OCI-LY3 (cell line): ENCODE data around the gene ERC2.

Experiments used
- H2AFZ ChIP-seq: fragments of 200-600, 300-600 bp; shearing (Covaris generic); 2 replicates; pipeline ENCODE4 v1.6.0; 2014; ENCODE audit warnings: antibody characterized with exemption, low read depth, low read length
- H3K27ac ChIP-seq: fragments of 200-600, 300-600 bp; sonication (generic); 2 replicates; pipeline ENCODE4 v1.5.1; 2014; ENCODE audit warnings: mild to moderate bottlenecking, low read length, moderate library complexity, mixed read lengths
- H3K27me3 ChIP-seq: fragments of 200-600, 300-600 bp; sonication (generic); 2 replicates; pipeline ENCODE4 v1.6.1; 2014; ENCODE audit warnings: low read depth, low read length, mixed read lengths
- H3K36me3 ChIP-seq: fragments of 200-600, 300-600 bp; sonication (generic); replicated peaks from 2 replicates; pipeline ENCODE3; 2014; ENCODE audit warnings: low read depth, low read length, mixed read lengths
- H3K4me1 ChIP-seq: fragments of 300-600, 200-600 bp; sonication (generic); 2 replicates; pipeline ENCODE4 v1.6.1; 2014; ENCODE audit warnings: low read length, mixed read lengths
- H3K4me2 ChIP-seq: fragments of 200-600, 300-600 bp; sonication (generic); 2 replicates; pipeline ENCODE4 v1.6.1; 2014; ENCODE audit warnings: low read length, mixed read lengths
- H3K4me3 ChIP-seq: fragments of 300-600, 200-600 bp; sonication (generic); 2 replicates; pipeline ENCODE4 v1.5.1; 2014; ENCODE audit warnings: antibody characterized with exemption, mild to moderate bottlenecking, low read length, moderate library complexity
- H3K79me2 ChIP-seq: fragments of 300-600, 200-600 bp; shearing (Covaris generic); 2 replicates; pipeline ENCODE4 v1.6.1; 2014; ENCODE audit warnings: mild to moderate bottlenecking, low read length, mixed read lengths
- H3K9ac ChIP-seq: fragments of 300-600, 200-600 bp; shearing (Covaris generic); 2 replicates; pipeline ENCODE4 v1.6.0; 2014; ENCODE audit warnings: mild to moderate bottlenecking, low read length, moderate library complexity
- H3K9me3 ChIP-seq: fragments of 200-600, 300-600 bp; shearing (Covaris generic); 2 replicates; pipeline ENCODE4 v1.6.1; 2014; ENCODE audit warnings: low read length, mixed read lengths; ENCODE audit not compliant: insufficient read depth
- H4K20me1 ChIP-seq: fragments of 200-600, 300-600 bp; sonication (generic); 2 replicates; pipeline ENCODE4 v1.6.1; 2016; ENCODE audit warnings: low read length, mixed read lengths; ENCODE audit not compliant: insufficient read depth
- EZH2phosphoT487 ChIP-seq: fragments of 200-600 bp; shearing (Covaris generic); IDR thresholded peaks from 2 replicates; pipeline ENCODE4 v1.6.1; 2018; ENCODE audit warnings: antibody characterized with exemption, mixed run types, low read depth
- TF ChIP-seq, protein P1 (sequence below): fragments of 200-600, 300-600 bp; sonication (generic); IDR thresholded peaks from 2 replicates; pipeline ENCODE4 v1.5.1; 2014; ENCODE audit warnings: antibody characterized with exemption, low read length, low read depth

Gene ERC2

DNA sequence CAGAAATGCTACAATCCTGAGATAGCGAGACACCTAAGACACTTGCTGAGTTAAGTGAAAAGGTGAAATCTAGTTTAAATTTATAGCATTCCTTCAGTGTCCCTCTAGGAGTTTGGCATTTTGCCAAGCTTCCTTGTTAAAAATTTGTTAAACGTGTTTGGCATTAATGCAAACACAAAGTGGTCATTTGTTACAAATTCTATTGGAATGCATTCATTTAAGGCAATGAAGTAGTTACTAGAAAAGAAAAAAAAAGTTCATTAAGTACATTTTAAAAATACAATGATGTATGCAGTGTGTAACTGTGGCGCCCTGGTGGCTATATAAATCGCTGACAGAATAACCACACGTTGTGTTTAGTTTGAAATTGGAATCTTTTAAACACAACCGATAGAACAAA, 949.8 kb downstream of the ERC2 start:
- TF ChIP-seq EZH2phosphoT487, result no peak
- TF ChIP-seq, protein P1, sequence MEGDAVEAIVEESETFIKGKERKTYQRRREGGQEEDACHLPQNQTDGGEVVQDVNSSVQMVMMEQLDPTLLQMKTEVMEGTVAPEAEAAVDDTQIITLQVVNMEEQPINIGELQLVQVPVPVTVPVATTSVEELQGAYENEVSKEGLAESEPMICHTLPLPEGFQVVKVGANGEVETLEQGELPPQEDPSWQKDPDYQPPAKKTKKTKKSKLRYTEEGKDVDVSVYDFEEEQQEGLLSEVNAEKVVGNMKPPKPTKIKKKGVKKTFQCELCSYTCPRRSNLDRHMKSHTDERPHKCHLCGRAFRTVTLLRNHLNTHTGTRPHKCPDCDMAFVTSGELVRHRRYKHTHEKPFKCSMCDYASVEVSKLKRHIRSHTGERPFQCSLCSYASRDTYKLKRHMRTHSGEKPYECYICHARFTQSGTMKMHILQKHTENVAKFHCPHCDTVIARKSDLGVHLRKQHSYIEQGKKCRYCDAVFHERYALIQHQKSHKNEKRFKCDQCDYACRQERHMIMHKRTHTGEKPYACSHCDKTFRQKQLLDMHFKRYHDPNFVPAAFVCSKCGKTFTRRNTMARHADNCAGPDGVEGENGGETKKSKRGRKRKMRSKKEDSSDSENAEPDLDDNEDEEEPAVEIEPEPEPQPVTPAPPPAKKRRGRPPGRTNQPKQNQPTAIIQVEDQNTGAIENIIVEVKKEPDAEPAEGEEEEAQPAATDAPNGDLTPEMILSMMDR, result no peak
- H4K20me1 ChIP-seq, result no peaks in the 10 kb centered on the region
- no peaks in the 10 kb centered on the region for H3K9me3 ChIP-seq
- H3K27me3 ChIP-seq, result peaks cover 19% of the 10 kb centered on the region
- H3K4me1 ChIP-seq, result no peaks in the 10 kb centered on the region; the same call in 1 of the 2 replicates
- no peak overlapping the region for H2AFZ ChIP-seq
- no peaks in the 10 kb centered on the region for H3K36me3 ChIP-seq
- H3K79me2 ChIP-seq, result no peaks in the 10 kb centered on the region
- H3K27ac ChIP-seq, result no peak overlapping the region
- H3K4me2 ChIP-seq, result no peak overlapping the region
- H3K4me3 ChIP-seq, result no peak overlapping the region
- H3K9ac ChIP-seq, result no peak overlapping the region

DNA sequence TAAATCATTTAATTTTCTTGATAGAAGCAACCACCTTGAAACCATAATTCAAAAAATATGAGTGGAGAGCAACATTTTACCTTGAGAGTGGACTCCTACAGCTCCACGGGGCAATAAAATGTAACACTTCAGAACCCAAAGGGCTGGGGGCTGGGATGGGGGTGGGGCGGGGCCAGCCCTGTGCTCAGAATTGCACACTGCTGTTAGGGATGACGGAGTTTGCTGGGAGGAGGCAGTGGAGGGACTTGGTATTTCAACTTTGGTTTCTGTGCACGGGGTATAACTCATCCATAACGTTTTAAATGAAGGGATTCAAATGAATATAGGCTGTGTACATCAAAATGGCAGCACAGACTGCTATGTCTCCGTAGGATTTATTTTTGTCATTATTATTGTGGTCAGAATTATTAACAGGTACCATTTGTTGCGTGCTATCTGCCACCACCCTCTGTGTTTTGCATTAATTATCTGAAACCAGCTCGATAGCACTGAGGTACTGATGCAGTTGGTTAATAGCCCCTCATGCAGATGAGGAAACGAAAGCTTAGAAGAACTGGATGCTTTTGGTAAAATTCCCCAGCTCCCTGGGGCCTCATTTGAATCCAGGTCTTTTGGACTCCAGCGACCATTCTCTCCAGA, 951.8 kb downstream of the ERC2 start:
- Histone ChIP-seq H3K79me2 (no peaks in the 10 kb centered on the region), H3K9me3 (no peaks in the 10 kb centered on the region), H3K4me3 (no peak overlapping the region), H3K36me3 (no peaks in the 10 kb centered on the region), H3K4me2 (0 out of 2 replicates have a peak overlapping the region, but pooled peaks have one; percentile 10), H2AFZ (no peak overlapping the region), H3K27me3 (peaks cover 32% of the 10 kb centered on the region), H3K4me1 (no peaks in the 10 kb centered on the region; the same call in 1 of the 2 replicates), H3K27ac (no peak overlapping the region), H3K9ac (no peak overlapping the region), H4K20me1 (no peaks in the 10 kb centered on the region)
- no peak for TF ChIP-seq EZH2phosphoT487
- TF ChIP-seq, protein P1, result no peak

DNA sequence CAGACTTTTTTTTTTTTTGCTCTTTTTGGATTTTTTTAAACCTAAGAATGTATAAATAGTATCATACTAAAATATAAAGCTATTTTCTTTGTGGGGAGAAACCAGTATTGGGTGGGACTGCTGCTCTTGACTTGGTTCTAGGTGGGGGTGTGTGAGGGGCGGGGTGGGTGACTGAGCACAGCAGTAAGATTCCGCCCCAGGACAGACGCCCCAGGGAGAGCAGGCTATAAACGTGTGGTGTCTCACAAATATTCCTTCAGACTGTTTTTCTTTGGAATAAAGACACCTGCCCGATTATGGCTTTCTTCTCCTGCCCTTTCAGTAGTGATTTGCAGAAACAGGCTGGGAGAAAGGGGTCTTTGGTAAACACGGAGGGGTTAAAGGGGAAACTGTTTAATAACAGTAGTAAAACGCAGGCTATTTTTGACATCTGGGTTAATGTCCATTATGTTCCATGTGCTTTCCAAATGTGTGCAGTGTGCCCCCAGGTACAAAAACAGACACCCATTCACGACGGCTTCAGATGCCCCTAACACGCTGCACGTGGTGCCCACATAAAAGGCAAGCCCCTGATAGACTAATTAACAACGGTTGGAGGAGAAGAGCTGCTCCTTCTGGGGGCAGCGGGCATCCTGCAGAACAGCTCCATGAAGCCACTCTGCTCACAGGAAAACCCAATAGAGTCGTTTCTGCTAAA, 952.6 kb downstream of the ERC2 start:
- Histone ChIP-seq H3K4me3 (no peak overlapping the region), H2AFZ (no peak overlapping the region), H3K27ac (no peak overlapping the region), H3K27me3 (peaks cover 37% of the 10 kb centered on the region), H3K79me2 (no peaks in the 10 kb centered on the region), H3K36me3 (no peaks in the 10 kb centered on the region), H4K20me1 (no peaks in the 10 kb centered on the region), H3K9me3 (no peaks in the 10 kb centered on the region), H3K4me1 (no peaks in the 10 kb centered on the region; the same call in 1 of the 2 replicates), H3K9ac (no peak overlapping the region), H3K4me2 (no peak overlapping the region)
- no peak for TF ChIP-seq EZH2phosphoT487
- TF ChIP-seq, protein P1, result no peak

DNA sequence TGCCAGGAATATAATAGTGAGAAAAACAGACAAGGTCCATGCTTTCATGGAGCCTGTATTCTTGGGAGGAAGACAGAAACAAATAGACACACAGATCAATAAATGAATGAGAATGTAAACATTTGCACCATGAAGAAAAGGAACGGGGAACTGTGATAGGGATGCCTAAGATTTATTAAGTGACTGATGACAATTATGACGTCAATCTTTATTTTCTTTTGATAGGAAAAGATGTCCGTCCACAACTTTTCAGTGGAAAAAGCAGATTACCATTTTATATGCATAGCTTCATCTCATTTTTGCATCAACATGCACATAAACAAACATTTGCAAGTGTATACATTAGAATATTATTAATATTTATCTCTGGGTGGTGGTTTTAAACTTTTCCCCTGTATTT, 953.3 kb downstream of the ERC2 start:
- Histone ChIP-seq H3K4me1 (no peaks in the 10 kb centered on the region; the same call in 1 of the 2 replicates), H3K9ac (no peak overlapping the region), H3K36me3 (no peaks in the 10 kb centered on the region), H3K27me3 (peaks cover 39% of the 10 kb centered on the region), H3K27ac (no peak overlapping the region), H4K20me1 (no peaks in the 10 kb centered on the region), H3K79me2 (no peaks in the 10 kb centered on the region), H3K4me2 (no peak overlapping the region), H3K9me3 (no peaks in the 10 kb centered on the region), H3K4me3 (no peak overlapping the region), H2AFZ (no peak overlapping the region)
- TF ChIP-seq, protein P1, result no peak
- TF ChIP-seq EZH2phosphoT487, result no peak
